H1 (cell line): ENCODE measurements around the gene HLA-E. TPM values are rescaled to one million over a fixed set of nuclear protein-coding genes. Genes with fewer than 3 reads are reported as not detected.

Experiments used
- CTCF ChIA-PET: fragments of 300-600 bp; sonication (Branson Sonifier 250); formaldehyde crosslinking; loops from one replicate; lab custom pipeline; 2021; ENCODE audit not compliant: partially characterized antibody; lab: Charles Lee
- POLR2A ChIA-PET: fragments of 300-600 bp; sonication (Branson Sonifier 250); formaldehyde crosslinking; loops from one replicate; lab custom pipeline; 2021; ENCODE audit warnings: inconsistent platforms; ENCODE audit not compliant: partially characterized antibody; lab: Charles Lee
- DNase-seq, 2 experiments: peaks; one replicate each; pipeline versions ENCODE4 v3.0.0 to v3.0.0-alpha.2; 2010 to 2022; ENCODE audit warnings: low spot score in 2 of 2, low read depth in 1 of 2, mixed read lengths in 1 of 2
- FAIRE-seq: peaks from 2 replicates; lab custom pipeline; 2011; peaks lifted over from hg19 to GRCh38; lab: Jason Lieb, UNC
- H2AFZ ChIP-seq: 2 replicates; pipeline ENCODE4 v1.8.1; 2012; ENCODE audit warnings: low read length, inconsistent platforms
- H2AK5ac ChIP-seq: 2 replicates; pipeline ENCODE4 v1.6.1; 2013; ENCODE audit warnings: low read depth, low read length
- H2BK120ac ChIP-seq: replicated peaks from 2 replicates; pipeline ENCODE3; 2013; ENCODE audit warnings: low read depth, low read length, inconsistent platforms
- H2BK12ac ChIP-seq: 2 replicates; pipeline ENCODE4 v1.6.1; 2013; ENCODE audit warnings: low read depth, low read length
- H2BK15ac ChIP-seq: 2 replicates; pipeline ENCODE4 v1.6.1; 2013; ENCODE audit warnings: low read length
- H2BK20ac ChIP-seq: 2 replicates; pipeline ENCODE4 v1.6.1; 2013; ENCODE audit warnings: low read length
- H2BK5ac ChIP-seq: 2 replicates; pipeline ENCODE4 v1.6.1; 2013; ENCODE audit warnings: low read depth, low read length
- H3K14ac ChIP-seq: 2 replicates; pipeline ENCODE4 v1.6.1; 2013; ENCODE audit warnings: inconsistent platforms; ENCODE audit not compliant: insufficient read length
- H3K18ac ChIP-seq: 2 replicates; pipeline ENCODE4 v1.6.1; 2013; ENCODE audit warnings: low read length; ENCODE audit errors: extremely low read depth
- H3K23ac ChIP-seq: 2 replicates; pipeline ENCODE4 v1.6.1; 2013; ENCODE audit warnings: inconsistent platforms; ENCODE audit not compliant: insufficient read length
- H3K23me2 ChIP-seq: 2 replicates; pipeline ENCODE4 v1.6.1; 2013; ENCODE audit warnings: low read depth, low read length
- H3K27ac ChIP-seq: 2 replicates; pipeline ENCODE4 v1.6.1; 2011; ENCODE audit warnings: low read depth, low read length, inconsistent platforms
- H3K27me3 ChIP-seq, 4 experiments: replicated peaks in 1 of 4; 1 replicate in 1 of 4; 2 replicates in 3 of 4; pipeline versions ENCODE4 v1.6.1 to v1.8.1; 2011 to 2013; ENCODE audit warnings: low read length in 3 of 4, mild to moderate bottlenecking in 3 of 4, inconsistent platforms in 2 of 4, mixed read lengths in 2 of 4, moderate library complexity in 1 of 4; ENCODE audit not compliant: control insufficient read depth in 3 of 4, insufficient read depth in 3 of 4; ENCODE audit errors: extremely low read depth in 1 of 4
- H3K36me3 ChIP-seq, 4 experiments: 2 replicates each; pipeline versions ENCODE4 v1.6.1 to v1.8.1; 2011 to 2013; ENCODE audit warnings: mild to moderate bottlenecking in 4 of 4, low read length in 3 of 4, moderate library complexity in 2 of 4, control low read depth in 1 of 4, inconsistent platforms in 1 of 4; ENCODE audit not compliant: insufficient read depth in 4 of 4, control insufficient read depth in 2 of 4
- H3K4ac ChIP-seq: replicated peaks from 2 replicates; pipeline ENCODE3; 2013; ENCODE audit warnings: low read length, low read depth, mixed read lengths, inconsistent platforms; ENCODE audit not compliant: insufficient read length
- H3K4me1 ChIP-seq, 4 experiments: replicated peaks in 1 of 4; 1 replicate in 1 of 4; 2 replicates in 3 of 4; pipeline versions ENCODE4 v1.6.1 to v1.8.1; 2011 to 2013; ENCODE audit warnings: low read length in 3 of 4, inconsistent platforms in 2 of 4, mixed read lengths in 1 of 4; ENCODE audit not compliant: insufficient read depth in 4 of 4, control insufficient read depth in 3 of 4
- H3K4me2 ChIP-seq, 2 experiments: 2 replicates each; pipeline versions ENCODE4 v1.6.1 to v1.8.1; 2011 to 2013; ENCODE audit warnings: low read depth in 2 of 2, low read length in 2 of 2, control low read depth in 1 of 2, inconsistent platforms in 1 of 2, mild to moderate bottlenecking in 1 of 2; ENCODE audit not compliant: insufficient read depth in 1 of 2
- H3K4me3 ChIP-seq, 4 experiments: fragments of 200-600, 300-600 bp in 1 of 4; sonication (generic), shearing (Covaris generic), sonication (Bioruptor Twin) in 1 of 4; 2 replicates each; pipeline versions ENCODE4 v1.5.1 to v1.8.1; 2011 to 2016; ENCODE audit warnings: low read length in 4 of 4, low read depth in 3 of 4, control low read depth in 2 of 4, inconsistent platforms in 2 of 4, mild to moderate bottlenecking in 2 of 4, mixed read lengths in 1 of 4, moderate library complexity in 1 of 4; ENCODE audit not compliant: insufficient read depth in 2 of 4; ENCODE audit errors: extremely low read depth in 1 of 4
- H3K56ac ChIP-seq: replicated peaks from 2 replicates; pipeline ENCODE3; 2013; ENCODE audit warnings: low read depth, mild to moderate bottlenecking, mixed read lengths, low read length, inconsistent platforms; ENCODE audit not compliant: insufficient read length
- H3K79me1 ChIP-seq: 2 replicates; pipeline ENCODE4 v1.6.1; 2013; ENCODE audit warnings: low read depth, low read length, control low read depth
- H3K79me2 ChIP-seq, 2 experiments: 2 replicates each; pipeline versions ENCODE4 v1.6.1 to v1.8.1; 2012 to 2013; ENCODE audit warnings: low read length in 2 of 2, mild to moderate bottlenecking in 2 of 2, inconsistent platforms in 1 of 2; ENCODE audit not compliant: insufficient read depth in 2 of 2, control insufficient read depth in 1 of 2
- H3K9ac ChIP-seq, 4 experiments: replicated peaks in 1 of 4; 1 replicate in 1 of 4; 2 replicates in 3 of 4; pipeline versions ENCODE4 v1.6.1 to v1.8.1; 2011 to 2013; ENCODE audit warnings: low read depth in 3 of 4, low read length in 3 of 4, control low read depth in 2 of 4, mild to moderate bottlenecking in 2 of 4, moderate library complexity in 2 of 4, inconsistent platforms in 1 of 4; ENCODE audit errors: extremely low read depth in 1 of 4
- H3K9me3 ChIP-seq, 2 experiments: 2 replicates each; pipeline versions ENCODE4 v1.6.1 to v1.8.1; 2012 to 2013; ENCODE audit warnings: mild to moderate bottlenecking in 2 of 2, moderate library complexity in 2 of 2, control low read depth in 1 of 2, inconsistent platforms in 1 of 2, low read depth in 1 of 2, low read length in 1 of 2, mixed read lengths in 1 of 2; ENCODE audit not compliant: insufficient read depth in 2 of 2
- H4K20me1 ChIP-seq, 2 experiments: replicated peaks in 1 of 2; 2 replicates each; pipeline versions ENCODE3 to v1.8.1; 2011 to 2013; ENCODE audit warnings: inconsistent platforms in 2 of 2, low read length in 2 of 2, mild to moderate bottlenecking in 1 of 2; ENCODE audit not compliant: insufficient read depth in 2 of 2, control insufficient read depth in 1 of 2
- H4K5ac ChIP-seq: 2 replicates; pipeline ENCODE4 v1.6.1; 2013; ENCODE audit warnings: low read length, low read depth, mixed read lengths, inconsistent platforms; ENCODE audit not compliant: insufficient read length
- H4K8ac ChIP-seq: 2 replicates; pipeline ENCODE4 v1.8.0; 2013; ENCODE audit warnings: mild to moderate bottlenecking, moderate library complexity, low read length, inconsistent platforms; ENCODE audit not compliant: insufficient read depth; ENCODE audit errors: extremely low read depth
- H4K91ac ChIP-seq: replicated peaks from 2 replicates; pipeline ENCODE3; 2013; ENCODE audit warnings: low read length, mixed read lengths, inconsistent platforms; ENCODE audit not compliant: insufficient read length
- RNF2 ChIP-seq: fragments of 200-900, 300-1000 bp; sonication (generic); IDR thresholded peaks from 2 replicates; pipeline ENCODE4 v1.7.1; 2016; ENCODE audit warnings: borderline replicate concordance, low read depth, mild to moderate bottlenecking, antibody characterized with exemption, low read length; ENCODE audit not compliant: poor library complexity, severe bottlenecking; ENCODE audit errors: missing control alignments
- TAF1 ChIP-seq: IDR thresholded peaks from 2 replicates; pipeline ENCODE4 v1.6.1; 2011; ENCODE audit warnings: mild to moderate bottlenecking, low read depth, low read length
- WGBS, 2 experiments: shearing (Covaris generic) in 1 of 2; methylation state at CpG; one replicate each; pipeline versions ENCODE4 v1.1.6 to v1.1.7; 2013 to 2015; ENCODE audit warnings: low lambda C conversion rate in 2 of 2, mixed read lengths in 2 of 2, inconsistent platforms in 1 of 2, low coverage in 1 of 2, missing lambda C conversion rate in 1 of 2; ENCODE audit not compliant: insufficient replicate concordance in 2 of 2, insufficient coverage in 1 of 2, insufficient read length in 1 of 2; ENCODE audit errors: extremely low coverage in 1 of 2, missing lambda C conversion rate in 1 of 2; 5-methylcytosine and 5-hydroxymethylcytosine counted together
- polyA plus RNA-seq, 7 experiments: library from polyadenylated mRNA; depleted of rRNA in 3 of 7; stranded (reverse) in 5 of 7; unstranded in 2 of 7; fragments of >200 nt in 5 of 7; fragments of 200-250 nt in 2 of 7; gene quantifications; 1 replicate in 5 of 7; 2 replicates in 1 of 7; 4 replicates in 1 of 7; pipeline versions ENCODE4 v1.2.1 to v1.2.3, GENCODE V29; 2011 to 2013; ENCODE audit warnings: missing spikeins in 2 of 7, mixed read lengths in 2 of 7
- total RNA-seq: library from RNA; stranded (reverse); fragmentation: NEBNext Ultra II Directional; extraction: Animal tissue kit (Norgen Biotek cat#: 25700); gene quantifications from 2 replicates; pipeline ENCODE4 v1.2.1, GENCODE V29; 2021

HLA-E gene
- total and polyA plus RNA-seq, 2 of the 8 experiments (the other 6 are each of a cell fraction or from before 2014, with no cell fraction given), result 20.2 to 28.0 TPM

DNA sequence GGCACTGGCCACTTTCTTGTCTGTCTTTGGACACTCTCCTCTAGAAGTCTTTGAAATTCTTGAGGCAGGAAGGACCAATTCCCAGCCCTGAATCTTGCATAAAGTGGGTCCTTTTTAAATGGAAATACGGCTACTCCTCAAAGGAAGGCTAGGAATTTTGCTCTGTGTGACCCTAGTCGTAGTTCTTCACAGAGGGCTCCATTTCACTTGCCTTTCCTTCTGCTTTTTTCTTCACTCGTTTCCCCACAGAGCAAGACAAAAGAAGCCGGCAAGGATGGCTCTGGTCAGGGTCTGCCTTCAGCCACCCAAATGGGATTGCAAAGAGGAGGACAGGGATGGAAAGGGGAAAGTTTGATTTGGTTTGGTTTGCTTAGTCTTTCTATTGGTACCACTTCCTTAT, 25.8 kb downstream of the HLA-E start:
- Histone ChIP-seq H2BK12ac (0 out of 2 replicates have a peak overlapping the region, but pooled peaks have one; percentile 81), H4K5ac (no peak overlapping the region), H2BK20ac (peak overlapping the region; percentile 80; the same call in 1 of the 2 replicates), H3K79me2 (no peaks in the 10 kb centered on the region), H3K4me2 (peak overlapping the region; percentile 54 to 72), H3K18ac (peak overlapping the region; percentile 85), H3K27ac (peak overlapping the region; percentile 58; the same call in 1 of the 2 replicates), H3K14ac (no peak overlapping the region), H3K27me3 (no peaks in the 10 kb centered on the region), H3K9ac (peak overlapping the region in 1 of 4 experiments; percentile 29; a peak in 1 of 7 replicates), H3K4ac (no peak overlapping the region), H2AFZ (0 out of 2 replicates have a peak overlapping the region, but pooled peaks have one; percentile 82), H3K23me2 (no peaks in the 10 kb centered on the region), H3K79me1 (no peaks in the 10 kb centered on the region), H3K56ac (no peak overlapping the region), H4K91ac (no peak overlapping the region), H3K4me3 (peak overlapping the region in 3 of 4 experiments; percentile 3 to 38 (median 10); a peak in 2 of 8 replicates), H2BK120ac (no peak overlapping the region), H3K9me3 (no peaks in the 10 kb centered on the region; a peak in 1 of 4 replicates), H2BK15ac (no peak overlapping the region), H3K36me3 (no peaks in the 10 kb centered on the region), H4K8ac (no peak overlapping the region; the same call in 1 of the 2 replicates), H2AK5ac (0 out of 2 replicates have a peak overlapping the region, but pooled peaks have one; percentile 47), H3K23ac (no peak overlapping the region), H4K20me1 (no peaks in the 10 kb centered on the region), H3K4me1 (peaks cover 2 to 6% (median 4%) of the 10 kb centered on the region in 4 experiments; a peak in 2 of 7 replicates), H2BK5ac (peak overlapping the region; percentile 83)
- FAIRE-seq (no peak), DNase-seq (no peak)
- WGBS, 2 experiments, result 25% methylated on average over 4 of the region's 4 CpGs; no CpG with 5 or more reads in 1 of the 2 experiments
- CTCF ChIA-PET, result interaction anchor here (2.2 kb wide), 1 partner anchor 26 kb away, joined by 10 read pairs; no protein-coding TSS in a partner anchor
- POLR2A ChIA-PET, result interaction anchor here (0.6 to 0.7 kb wide), 2 partner anchors 25 to 27 kb away, joined by 3 read pairs; no protein-coding TSS in a partner anchor
- TF ChIP-seq RNF2 (no peak), TAF1 (0 out of 2 replicates have a peak, but pooled peaks have one; percentile 15)
